A673 (cell line): ENCODE data around the gene NOL12. TPM values are rescaled to one million over a fixed set of nuclear protein-coding genes. Genes with fewer than 3 reads are reported as not detected.

Experiments
- BruUV-seq: library from RNA; stranded (reverse); fragments of 400-500 nt; replicated peaks from 2 replicates; lab custom pipeline; 2021; lab: Mats Ljungman, UMichigan
- CTCF ChIA-PET: fragments of 300-600 bp; sonication (Branson Sonifier 250); formaldehyde crosslinking; loops from one replicate; lab custom pipeline; 2022; ENCODE audit warnings: antibody characterized with exemption; lab: Charles Lee
- POLR2A ChIA-PET: fragments of 300-600 bp; sonication (Branson Sonifier 250); formaldehyde crosslinking; loops from one replicate; lab custom pipeline; 2022; ENCODE audit warnings: antibody characterized with exemption; ENCODE audit not compliant: low non-redundant PET; lab: Charles Lee
- DNase-seq: peaks from one replicate; pipeline ENCODE4 v3.0.0-alpha.2; 2015; ENCODE audit warnings: low spot score
- H3K27ac ChIP-seq: fragments of 200-600 bp; sonication (generic); 2 replicates; pipeline ENCODE4 v1.5.1; 2016; ENCODE audit warnings: mixed run types, low read depth, mild to moderate bottlenecking, mixed read lengths, antibody characterized with exemption, low read length; ENCODE audit not compliant: poor library complexity, severe bottlenecking
- H3K27me3 ChIP-seq: fragments of 200-600 bp; sonication (generic); replicated peaks from 2 replicates; pipeline ENCODE4 v1.6.1; 2017; ENCODE audit warnings: mixed run types, low read depth, mild to moderate bottlenecking, mixed read lengths, antibody characterized with exemption, low read length; ENCODE audit not compliant: insufficient read depth, poor library complexity
- H3K36me3 ChIP-seq: fragments of 200-600 bp; sonication (generic); 2 replicates; pipeline ENCODE4 v1.6.1; 2016; ENCODE audit warnings: mixed run types, mild to moderate bottlenecking, mixed read lengths, antibody characterized with exemption, low read length; ENCODE audit not compliant: insufficient read depth, poor library complexity, severe bottlenecking
- H3K4me1 ChIP-seq: fragments of 200-600 bp; sonication (generic); 2 replicates; pipeline ENCODE4 v1.6.1; 2017; ENCODE audit warnings: mixed run types, mild to moderate bottlenecking, mixed read lengths, antibody characterized with exemption, low read length; ENCODE audit not compliant: insufficient read depth, poor library complexity, severe bottlenecking
- H3K4me3 ChIP-seq: fragments of 200-600 bp; sonication (generic); 2 replicates; pipeline ENCODE4 v1.5.1; 2016; ENCODE audit warnings: low read depth, mixed run types, mild to moderate bottlenecking, mixed read lengths, low read length; ENCODE audit not compliant: poor library complexity, severe bottlenecking
- H3K9me3 ChIP-seq: fragments of 200-600 bp; sonication (generic); 2 replicates; pipeline ENCODE4 v1.6.1; 2016; ENCODE audit warnings: mixed run types, low read depth, mild to moderate bottlenecking, mixed read lengths, antibody characterized with exemption, low read length; ENCODE audit not compliant: poor library complexity, severe bottlenecking
- EZH2 ChIP-seq: fragments of 200-600 bp; sonication (generic); IDR thresholded peaks from 2 replicates; pipeline ENCODE4 v1.6.1; 2017; ENCODE audit warnings: borderline replicate concordance, low read depth, mild to moderate bottlenecking, mixed read lengths, antibody characterized with exemption, low read length; ENCODE audit not compliant: poor library complexity, severe bottlenecking
- intact Hi-C: fragments of 100-400 bp; cut with micrococcal nuclease; formaldehyde crosslinking; loops from one replicate; pipeline ENCODE4 v1.10.0; 2022; ENCODE audit not compliant: unreplicated experiment
- total RNA-seq: library from RNA; stranded (reverse); gene quantifications from 2 replicates; pipeline ENCODE4 v1.2.3, GENCODE V29; 2021
- TF ChIP-seq, protein P1 (sequence below): fragments of 300-800, 200-600 bp; sonication (generic); conservative IDR thresholded peaks from 2 replicates; pipeline ENCODE4 v1.5.1; 2017; ENCODE audit warnings: low read depth, mild to moderate bottlenecking, antibody characterized with exemption, low read length, moderate library complexity, mixed read lengths

NOL12 gene
- total RNA-seq, 1 experiment from 2014 or later: 51.9 TPM

DNA sequence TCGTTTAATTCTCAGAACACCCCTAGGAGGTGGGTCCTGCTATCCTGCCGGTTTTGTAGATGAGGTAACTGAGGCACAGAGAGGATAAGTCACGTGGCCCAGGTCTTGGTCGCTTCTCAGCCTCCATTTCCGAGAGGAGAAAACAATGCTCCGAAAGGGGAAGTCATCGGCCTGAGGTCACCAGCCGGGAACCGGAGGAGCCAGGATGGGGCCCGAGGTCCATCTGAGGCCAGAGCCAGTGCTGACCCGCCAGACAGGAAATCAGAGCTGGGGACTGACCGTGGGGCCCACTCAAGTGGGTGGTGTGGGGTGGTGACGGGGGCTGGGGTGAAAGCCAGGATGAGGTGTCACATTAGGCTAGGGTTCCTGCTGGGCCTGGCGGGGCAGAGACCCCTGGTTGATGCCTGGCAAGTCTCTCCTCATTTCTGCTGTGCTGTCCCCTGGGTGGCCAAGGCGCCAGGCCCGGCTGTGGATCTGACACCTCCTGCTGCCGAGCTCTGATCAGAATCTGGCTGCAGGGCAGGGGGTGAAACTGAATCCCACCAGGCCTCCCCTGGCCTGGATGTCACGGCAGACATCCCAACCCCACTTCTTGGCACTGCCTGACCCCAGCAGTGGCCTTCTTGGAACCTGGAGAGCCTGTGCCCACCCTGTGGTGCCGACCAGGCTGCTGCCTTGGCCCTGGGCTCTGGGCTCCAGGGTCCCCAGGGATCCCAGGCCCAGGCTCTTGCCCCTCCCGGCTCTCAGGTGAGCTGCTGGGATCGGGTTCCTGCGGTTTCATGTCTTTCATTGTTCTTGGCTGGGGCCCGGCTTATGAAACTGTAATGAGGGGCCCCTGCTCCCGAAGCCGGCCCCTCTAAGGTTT, 22.7 kb downstream of the NOL12 start:
- CTCF ChIA-PET: no interaction called here
- H3K27ac ChIP-seq: no peak overlapping the region
- no peaks in the 10 kb centered on the region for H3K4me1 ChIP-seq
- POLR2A ChIA-PET: no interaction called here
- H3K4me3 ChIP-seq: no peak overlapping the region
- no peaks in the 10 kb centered on the region for H3K27me3 ChIP-seq
- no peak for DNase-seq
- no peaks in the 10 kb centered on the region for H3K36me3 ChIP-seq
- H3K9me3 ChIP-seq: no peaks in the 10 kb centered on the region
- no TSS peak for BruUV-seq
- intact Hi-C loops: no loop called here
- no peak for TF ChIP-seq EZH2
- TF ChIP-seq, protein P1, sequence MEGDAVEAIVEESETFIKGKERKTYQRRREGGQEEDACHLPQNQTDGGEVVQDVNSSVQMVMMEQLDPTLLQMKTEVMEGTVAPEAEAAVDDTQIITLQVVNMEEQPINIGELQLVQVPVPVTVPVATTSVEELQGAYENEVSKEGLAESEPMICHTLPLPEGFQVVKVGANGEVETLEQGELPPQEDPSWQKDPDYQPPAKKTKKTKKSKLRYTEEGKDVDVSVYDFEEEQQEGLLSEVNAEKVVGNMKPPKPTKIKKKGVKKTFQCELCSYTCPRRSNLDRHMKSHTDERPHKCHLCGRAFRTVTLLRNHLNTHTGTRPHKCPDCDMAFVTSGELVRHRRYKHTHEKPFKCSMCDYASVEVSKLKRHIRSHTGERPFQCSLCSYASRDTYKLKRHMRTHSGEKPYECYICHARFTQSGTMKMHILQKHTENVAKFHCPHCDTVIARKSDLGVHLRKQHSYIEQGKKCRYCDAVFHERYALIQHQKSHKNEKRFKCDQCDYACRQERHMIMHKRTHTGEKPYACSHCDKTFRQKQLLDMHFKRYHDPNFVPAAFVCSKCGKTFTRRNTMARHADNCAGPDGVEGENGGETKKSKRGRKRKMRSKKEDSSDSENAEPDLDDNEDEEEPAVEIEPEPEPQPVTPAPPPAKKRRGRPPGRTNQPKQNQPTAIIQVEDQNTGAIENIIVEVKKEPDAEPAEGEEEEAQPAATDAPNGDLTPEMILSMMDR: no peak

GRCh38 chr22:37709445-37709765, 23.3 kb downstream of the NOL12 start:
- POLR2A ChIA-PET: no interaction called here
- H3K27me3 ChIP-seq: no peaks in the 10 kb centered on the region
- H3K4me3 ChIP-seq: no peak overlapping the region
- no peaks in the 10 kb centered on the region for H3K4me1 ChIP-seq
- BruUV-seq: no TSS peak
- H3K36me3 ChIP-seq: no peaks in the 10 kb centered on the region
- CTCF ChIA-PET: no interaction called here
- TF ChIP-seq, protein P1: no peak
- TF ChIP-seq EZH2: no peak
- no peaks in the 10 kb centered on the region for H3K9me3 ChIP-seq
- no peak overlapping the region for H3K27ac ChIP-seq
- no peak for DNase-seq
- intact Hi-C loops: no loop called here

GRCh38 chr22:37710675-37711074, 24.5 kb downstream of the NOL12 start:
- Histone ChIP-seq H3K9me3 (no peaks in the 10 kb centered on the region), H3K36me3 (no peaks in the 10 kb centered on the region), H3K4me3 (no peak overlapping the region), H3K4me1 (no peaks in the 10 kb centered on the region), H3K27ac (no peak overlapping the region), H3K27me3 (no peaks in the 10 kb centered on the region)
- no peak for DNase-seq
- CTCF ChIA-PET: no interaction called here
- POLR2A ChIA-PET: no interaction called here
- TF ChIP-seq EZH2: no peak
- TF ChIP-seq, protein P1: no peak
- intact Hi-C loops: no loop called here
- BruUV-seq: no TSS peak
